PC-9 (cell line): Measurements from ENCODE around the gene ASB17. TPM values are rescaled to one million over a fixed set of nuclear protein-coding genes. Genes with fewer than 3 reads are reported as not detected.

Experiments used
- Bru-seq: library from RNA; stranded (reverse); fragments of 400-500 nt; gene quantifications from one replicate; lab custom pipeline; 2021; lab: Mats Ljungman, UMichigan
- BruChase-seq, 2 experiments: library from RNA; stranded (reverse); fragments of 400-500 nt; gene quantifications; one replicate each; lab custom pipeline; 2021; lab: Mats Ljungman, UMichigan
- BruUV-seq: library from RNA; stranded (reverse); fragments of 400-500 nt; replicated peaks from 2 replicates; lab custom pipeline; 2021; lab: Mats Ljungman, UMichigan
- CTCF ChIA-PET: fragments of 300-600 bp; sonication (Branson Sonifier 250); formaldehyde crosslinking; loops from one replicate; lab custom pipeline; 2022; ENCODE audit warnings: antibody characterized with exemption; lab: Charles Lee
- POLR2A ChIA-PET: fragments of 300-600 bp; sonication (Branson Sonifier 250); formaldehyde crosslinking; loops from one replicate; lab custom pipeline; 2022; ENCODE audit warnings: antibody characterized with exemption; ENCODE audit not compliant: unreplicated experiment; lab: Charles Lee
- DNase-seq, 2 experiments: peaks; one replicate each; pipeline versions ENCODE4 v3.0.0 to v3.0.0-alpha.2; 2015 to 2022; ENCODE audit warnings: mixed read lengths in 1 of 2
- H2AFZ ChIP-seq: fragments of 200-600 bp; sonication (generic); 2 replicates; pipeline ENCODE4 v1.8.1; 2017; ENCODE audit warnings: antibody characterized with exemption
- H3F3A ChIP-seq: fragments of 200-600 bp; sonication (generic); 2 replicates; pipeline ENCODE4 v1.8.1; 2017; ENCODE audit warnings: antibody characterized with exemption, mild to moderate bottlenecking, low read depth; ENCODE audit not compliant: insufficient read depth
- H3K27ac ChIP-seq: fragments of 200-600 bp; sonication (generic); 2 replicates; pipeline ENCODE4 v1.6.1; 2016; ENCODE audit warnings: mixed run types
- H3K27me3 ChIP-seq: fragments of 200-600 bp; sonication (generic); 2 replicates; pipeline ENCODE4 v1.6.1; 2016; ENCODE audit warnings: low read depth, mixed run types; ENCODE audit not compliant: insufficient read depth
- H3K36me3 ChIP-seq: fragments of 200-600 bp; sonication (generic); 2 replicates; pipeline ENCODE4 v1.6.1; 2016; ENCODE audit warnings: low read depth, mixed run types
- H3K4me1 ChIP-seq: fragments of 200-600 bp; sonication (generic); replicated peaks from 2 replicates; pipeline ENCODE4 v1.6.1; 2016; ENCODE audit warnings: mixed run types; ENCODE audit not compliant: insufficient read depth
- H3K4me2 ChIP-seq: fragments of 200-600 bp; sonication (generic); 2 replicates; pipeline ENCODE4 v1.6.1; 2017; ENCODE audit warnings: mixed run types
- H3K4me3 ChIP-seq: fragments of 200-600 bp; sonication (generic); 2 replicates; pipeline ENCODE4 v1.6.1; 2016; ENCODE audit warnings: mixed run types
- H3K79me2 ChIP-seq: fragments of 200-600 bp; sonication (generic); 2 replicates; pipeline ENCODE4 v1.6.1; 2017; ENCODE audit warnings: low read depth, mixed run types
- H3K9me2 ChIP-seq: fragments of 200-600 bp; sonication (generic); 2 replicates; pipeline ENCODE4 v1.8.1; 2017; ENCODE audit warnings: mild to moderate bottlenecking; ENCODE audit not compliant: insufficient read depth
- H3K9me3 ChIP-seq: fragments of 200-600 bp; sonication (generic); 2 replicates; pipeline ENCODE4 v1.8.1; 2016; ENCODE audit warnings: low read depth; ENCODE audit not compliant: insufficient read depth
- H4K20me1 ChIP-seq: fragments of 200-600 bp; sonication (generic); 2 replicates; pipeline ENCODE4 v1.8.1; 2017; ENCODE audit not compliant: insufficient read depth
- EZH2 ChIP-seq: fragments of 200-600 bp; sonication (generic); IDR thresholded peaks from 2 replicates; pipeline ENCODE4 v1.8.0; 2017; ENCODE audit warnings: antibody characterized with exemption, low read depth
- intact Hi-C: fragments of 100-400 bp; cut with micrococcal nuclease; formaldehyde crosslinking; loops from one replicate; pipeline ENCODE4 v1.10.0; 2022; ENCODE audit not compliant: unreplicated experiment
- long read RNA-seq: library from polyadenylated mRNA; stranded (forward); transcript quantifications from one replicate; pipeline ENCODE4 v2.0.0, GENCODE V29; 2022
- total RNA-seq: library from RNA; stranded (reverse); gene quantifications from 2 replicates; pipeline ENCODE4 v1.2.3, GENCODE V29; 2021
- TF ChIP-seq, protein P1 (sequence below): fragments of 200-600 bp; sonication (generic); conservative IDR thresholded peaks from 2 replicates; pipeline ENCODE4 v1.6.1; 2017; ENCODE audit warnings: mixed run types, antibody characterized with exemption, mild to moderate bottlenecking, moderate library complexity

ASB17 gene, protein sequence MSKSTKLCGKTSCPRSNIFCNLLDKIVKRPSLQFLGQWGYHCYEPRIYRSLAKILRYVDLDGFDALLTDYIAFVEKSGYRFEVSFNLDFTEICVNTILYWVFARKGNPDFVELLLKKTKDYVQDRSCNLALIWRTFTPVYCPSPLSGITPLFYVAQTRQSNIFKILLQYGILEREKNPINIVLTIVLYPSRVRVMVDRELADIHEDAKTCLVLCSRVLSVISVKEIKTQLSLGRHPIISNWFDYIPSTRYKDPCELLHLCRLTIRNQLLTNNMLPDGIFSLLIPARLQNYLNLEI
- total RNA-seq (not detected in 2 replicates), Bru-seq, nascent RNA (not detected), BruChase-seq, experiment 1, labeled RNA remaining after a 2-hour chase (not detected), BruChase-seq, experiment 2, labeled RNA remaining after a 6-hour chase (not detected)
- long read RNA-seq = 0 reads

DNA sequence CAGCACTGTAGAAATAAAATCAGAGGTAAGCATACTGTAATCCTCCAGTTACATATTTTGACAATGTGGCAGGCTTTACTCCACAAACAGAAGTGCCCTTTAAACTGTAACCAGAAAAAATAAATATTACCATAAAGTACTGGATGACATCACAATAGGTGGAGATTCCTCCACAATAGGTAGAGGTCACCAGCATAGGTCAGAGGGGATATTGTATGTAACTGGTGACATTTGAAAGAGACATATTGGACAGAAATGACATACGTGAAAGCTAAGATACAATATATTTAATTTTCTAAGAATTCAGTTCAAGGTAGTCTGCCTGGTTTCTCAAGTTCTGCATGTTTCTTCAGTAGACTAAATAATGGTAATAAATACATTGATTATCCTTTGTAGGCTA is at the start of gene ASB17:
Gene ASB17, minus strand, starts transcription at position 101 of the 400 bp plus-strand sequence. CDS start 113 bp downstream, outside the sequence.
- H3K36me3 ChIP-seq = no peaks in the 10 kb centered on the region
- ChIA-PET POLR2A (no interaction called here), CTCF (no interaction called here)
- no peak within 1 kb of the TSS for H3K4me2 ChIP-seq
- H3K4me3 ChIP-seq = no peak within 1 kb of the TSS
- no peaks in the 10 kb centered on the region for H4K20me1 ChIP-seq
- H2AFZ ChIP-seq = no peak within 1 kb of the TSS
- no TSS peak for BruUV-seq
- DNase-seq = no peak
- no peaks in the 10 kb centered on the region for H3K27me3 ChIP-seq
- H3F3A ChIP-seq = no peaks in the 10 kb centered on the region
- 0 out of 2 replicates have a peak, but pooled peaks cover 6% of the 10 kb centered on the region for H3K4me1 ChIP-seq
- H3K79me2 ChIP-seq = no peaks in the 10 kb centered on the region
- intact Hi-C loops = no loop called here
- no peaks in the 10 kb centered on the region for H3K9me3 ChIP-seq
- H3K27ac ChIP-seq = no peak within 1 kb of the TSS
- 0 out of 2 replicates have a peak, but pooled peaks cover 3% of the 10 kb centered on the region for H3K9me2 ChIP-seq
- no peak for TF ChIP-seq EZH2
- TF ChIP-seq, protein P1, sequence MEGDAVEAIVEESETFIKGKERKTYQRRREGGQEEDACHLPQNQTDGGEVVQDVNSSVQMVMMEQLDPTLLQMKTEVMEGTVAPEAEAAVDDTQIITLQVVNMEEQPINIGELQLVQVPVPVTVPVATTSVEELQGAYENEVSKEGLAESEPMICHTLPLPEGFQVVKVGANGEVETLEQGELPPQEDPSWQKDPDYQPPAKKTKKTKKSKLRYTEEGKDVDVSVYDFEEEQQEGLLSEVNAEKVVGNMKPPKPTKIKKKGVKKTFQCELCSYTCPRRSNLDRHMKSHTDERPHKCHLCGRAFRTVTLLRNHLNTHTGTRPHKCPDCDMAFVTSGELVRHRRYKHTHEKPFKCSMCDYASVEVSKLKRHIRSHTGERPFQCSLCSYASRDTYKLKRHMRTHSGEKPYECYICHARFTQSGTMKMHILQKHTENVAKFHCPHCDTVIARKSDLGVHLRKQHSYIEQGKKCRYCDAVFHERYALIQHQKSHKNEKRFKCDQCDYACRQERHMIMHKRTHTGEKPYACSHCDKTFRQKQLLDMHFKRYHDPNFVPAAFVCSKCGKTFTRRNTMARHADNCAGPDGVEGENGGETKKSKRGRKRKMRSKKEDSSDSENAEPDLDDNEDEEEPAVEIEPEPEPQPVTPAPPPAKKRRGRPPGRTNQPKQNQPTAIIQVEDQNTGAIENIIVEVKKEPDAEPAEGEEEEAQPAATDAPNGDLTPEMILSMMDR = no peak

DNA sequence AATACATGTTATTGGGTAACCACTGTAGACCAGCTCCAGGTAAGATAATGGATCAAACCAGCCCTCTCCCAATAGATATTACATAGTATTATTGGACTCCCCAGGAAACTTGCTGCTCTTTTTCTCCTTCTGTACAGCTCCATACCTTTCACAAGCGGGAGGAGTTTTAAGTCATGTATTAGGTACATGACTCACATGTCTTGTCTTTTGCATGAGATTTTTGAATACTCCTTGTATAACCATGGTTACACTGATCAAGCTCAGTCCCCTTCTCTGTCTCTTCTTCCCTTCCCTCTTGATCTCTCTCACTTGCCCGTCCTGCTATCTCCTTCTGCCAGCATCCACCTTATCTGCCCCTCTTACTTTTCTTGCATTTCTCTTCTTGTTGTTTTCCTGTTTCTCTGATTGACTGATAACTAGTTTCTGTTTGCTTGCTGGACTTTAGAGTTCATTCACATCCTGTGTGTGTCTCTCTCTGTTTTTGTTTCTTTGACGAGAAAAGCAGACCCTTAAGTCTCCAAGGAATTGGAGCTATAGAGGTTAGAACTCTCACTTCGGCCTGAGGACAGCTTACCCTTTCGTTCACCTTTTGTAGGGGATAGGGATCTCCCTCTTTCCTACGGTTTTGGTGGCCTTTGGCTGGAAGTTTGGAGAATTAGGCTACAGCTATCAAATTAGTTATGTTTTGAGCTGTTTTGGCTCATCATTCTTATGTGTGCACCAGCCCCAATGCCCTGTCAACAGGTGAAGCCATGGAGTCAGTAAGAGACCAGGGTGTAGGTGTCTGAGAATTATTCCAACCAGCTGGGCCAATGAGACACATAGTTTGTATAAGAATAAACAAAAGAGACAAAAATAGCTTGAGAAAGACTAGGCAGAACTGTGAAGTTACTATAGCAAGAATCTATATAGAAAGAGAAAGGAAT is 49.0 kb upstream of the ASB17 start:
- intact Hi-C loops = no loop called here
- no TSS peak for BruUV-seq
- Histone ChIP-seq H3K9me2 (no peaks in the 10 kb centered on the region; the same call in 1 of the 2 replicates), H3F3A (no peaks in the 10 kb centered on the region), H3K4me1 (no peaks in the 10 kb centered on the region), H4K20me1 (no peaks in the 10 kb centered on the region), H3K27ac (no peak overlapping the region), H3K9me3 (no peaks in the 10 kb centered on the region), H2AFZ (no peak overlapping the region), H3K4me2 (no peak overlapping the region), H3K4me3 (no peak overlapping the region), H3K36me3 (no peaks in the 10 kb centered on the region), H3K79me2 (no peaks in the 10 kb centered on the region), H3K27me3 (no peaks in the 10 kb centered on the region)
- CTCF ChIA-PET = no interaction called here
- POLR2A ChIA-PET = no interaction called here
- no peak for DNase-seq
- TF ChIP-seq EZH2 = no peak
- TF ChIP-seq, protein P1 = no peak

DNA sequence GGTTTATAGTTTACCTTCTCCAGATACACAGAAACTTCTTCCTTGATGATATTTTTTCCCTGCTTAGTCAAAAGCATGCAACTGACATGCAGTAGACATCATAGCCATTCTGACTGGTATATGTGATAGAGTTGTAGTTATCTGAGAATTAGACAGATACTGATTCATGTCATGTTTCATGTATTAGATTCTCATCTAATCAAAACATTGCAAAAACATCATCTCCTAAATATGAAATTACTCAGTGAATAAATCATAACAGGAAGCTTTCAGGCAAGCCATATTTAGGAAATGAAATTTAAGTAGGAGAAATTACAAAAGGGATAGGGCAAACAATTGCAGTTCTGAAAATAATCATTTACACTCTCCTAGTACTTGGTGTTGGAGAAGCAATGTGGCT is 38.4 kb upstream of the ASB17 start:
- Histone ChIP-seq H3K79me2 (no peaks in the 10 kb centered on the region), H4K20me1 (no peaks in the 10 kb centered on the region), H3K4me1 (no peaks in the 10 kb centered on the region), H3F3A (no peaks in the 10 kb centered on the region), H3K4me3 (no peak overlapping the region), H3K27me3 (no peaks in the 10 kb centered on the region), H3K9me2 (no peaks in the 10 kb centered on the region), H3K27ac (no peak overlapping the region), H2AFZ (no peak overlapping the region), H3K36me3 (no peaks in the 10 kb centered on the region), H3K4me2 (no peak overlapping the region), H3K9me3 (peaks cover 4% of the 10 kb centered on the region; the same call in 1 of the 2 replicates)
- no peak for TF ChIP-seq EZH2
- TF ChIP-seq, protein P1 = no peak
- DNase-seq = no peak
- ChIA-PET POLR2A (no interaction called here), CTCF (no interaction called here)
- intact Hi-C loops = no loop called here
- BruUV-seq = no TSS peak
